Psoas muscle (tissue), 8 donors: Measurements from ENCODE around the gene TPI1. TPM values are rescaled to one million over a fixed set of nuclear protein-coding genes. Genes with fewer than 3 reads are reported as not detected.

Experiments
- ATAC-seq, 4 donors: fragments of 200-7000 bp; cut with Tn5 transposase; one replicate each; pipeline ENCODE4 v1.9.1; 2020; ENCODE audit warnings: moderate library complexity in 3 of 4, mild to moderate bottlenecking in 2 of 4
- DNase-seq, 2 donors: peaks; one replicate each; pipeline ENCODE4 v3.0.0-alpha.2; 2020
- H3K27ac ChIP-seq: fragments of 200-600 bp; one replicate; pipeline ENCODE4 v1.8.0; 2022
- H3K27me3 ChIP-seq, 3 donors: fragments of 200-600 bp in 1 of 3; one replicate each; pipeline versions ENCODE4 v1.6.1 to v1.8.0; 2013 to 2022; ENCODE audit warnings: low read length in 2 of 3, mild to moderate bottlenecking in 2 of 3, moderate library complexity in 1 of 3; ENCODE audit not compliant: insufficient read depth in 3 of 3
- H3K36me3 ChIP-seq, 2 donors: fragments of 200-600 bp in 1 of 2; one replicate each; pipeline versions ENCODE4 v1.6.1 to v1.8.0; 2013 to 2022; ENCODE audit warnings: low read depth in 1 of 2, mild to moderate bottlenecking in 1 of 2, moderate library complexity in 1 of 2; ENCODE audit not compliant: insufficient read depth in 1 of 2
- H3K4me1 ChIP-seq: fragments of 200-600 bp; one replicate; pipeline ENCODE4 v1.8.0; 2022
- H3K4me3 ChIP-seq: fragments of 200-600 bp; one replicate; pipeline ENCODE4 v1.8.0; 2022; ENCODE audit warnings: mild to moderate bottlenecking
- H3K9me3 ChIP-seq: fragments of 200-600 bp; one replicate; pipeline ENCODE4 v1.8.0; 2022
- WGBS, 3 donors: extraction: QIAGEN DNeasy Blood & Tissue Kit; methylation state at CpG; one replicate each; pipeline versions ENCODE4 v1.1.6 to v1.1.7; 2013; 5-methylcytosine and 5-hydroxymethylcytosine counted together
- intact Hi-C, 2 donors: fragments of 100-400 bp; cut with DNase I; formaldehyde crosslinking; loops; one replicate each; pipeline versions ENCODE4 v1.11.0 to v1.14.2; 2022
- polyA plus RNA-seq, 3 donors: library from polyadenylated mRNA; stranded (reverse); fragments of 200-250 nt; gene quantifications; one replicate each; pipeline ENCODE4 v1.2.3, GENCODE V29; 2013
- total RNA-seq, 4 donors: library from RNA; stranded (reverse); fragmentation: NEBNext Ultra II Directional in 2 of 4; extraction: Animal tissue kit (Norgen Biotek cat#: 25700) in 2 of 4; gene quantifications; one replicate each; pipeline versions ENCODE4 v1.2.1 to v1.2.4, GENCODE V29; 2021 to 2023
- TF ChIP-seq, protein P1 (sequence below): fragments of 200-600 bp; IDR thresholded peaks from one replicate; pipeline ENCODE4 v1.8.0; 2022; ENCODE audit warnings: antibody characterized with exemption
- donor health status: healthy with polysubstance abuse.
- donor health status: DM: no; HTN: no; CAD: no; lungs with moderate emphysema.
- donor health status: Bipolar disorder and iron deficiency.
- donor health status: healthy.
- donor health status: DM: yes; HTN: yes; CAD: no.
- donor health status: DM: no; HTN: no; CAD: no.
- donor health status: DM: no; HTN: no; CAD: no.
- donor health status: DM: yes; HTN: yes; CAD: no.

TPI1 gene
- total and polyA plus RNA-seq, 7 donors, result 537 to 952 (median 699) TPM

DNA sequence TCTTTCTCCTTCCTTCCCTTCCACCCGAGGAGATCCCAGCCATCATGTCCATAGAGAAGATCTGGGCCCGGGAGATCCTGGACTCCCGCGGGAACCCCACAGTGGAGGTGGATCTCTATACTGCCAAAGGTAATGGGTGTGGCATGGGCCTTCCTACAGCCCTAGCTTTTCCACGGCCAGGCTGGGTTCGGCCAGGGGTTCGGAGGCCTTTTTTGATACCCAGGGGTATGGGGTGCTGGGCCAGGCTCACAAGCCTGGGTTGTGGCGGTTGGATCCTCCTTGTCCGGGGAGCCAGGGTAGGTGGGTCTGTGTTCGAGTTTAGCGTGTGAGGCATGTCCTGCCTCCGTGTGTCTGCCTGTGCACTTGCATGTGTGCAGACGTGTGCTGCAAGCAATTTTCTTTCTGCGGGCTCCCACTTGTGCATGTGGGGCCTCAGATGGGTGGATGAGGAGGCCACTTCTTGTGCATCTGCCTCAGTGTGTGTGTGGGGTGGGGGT, 48.5 kb downstream of the TPI1 start:
- DNase-seq (no peak), ATAC-seq (no peak)
- WGBS, 3 donors, result 82 to 87% (median 83%) methylated on average over 14 of the region's 14 CpGs
- Histone ChIP-seq H3K4me1 (no peaks in the 10 kb centered on the region), H3K4me3 (no peak overlapping the region), H3K27me3 (peaks cover 0 to 20% (median 17%) of the 10 kb centered on the region in 3 donors), H3K36me3 (no peaks in the 10 kb centered on the region), H3K27ac (no peak overlapping the region), H3K9me3 (no peaks in the 10 kb centered on the region)
- intact Hi-C loops, result no loop called here
- TF ChIP-seq, protein P1, sequence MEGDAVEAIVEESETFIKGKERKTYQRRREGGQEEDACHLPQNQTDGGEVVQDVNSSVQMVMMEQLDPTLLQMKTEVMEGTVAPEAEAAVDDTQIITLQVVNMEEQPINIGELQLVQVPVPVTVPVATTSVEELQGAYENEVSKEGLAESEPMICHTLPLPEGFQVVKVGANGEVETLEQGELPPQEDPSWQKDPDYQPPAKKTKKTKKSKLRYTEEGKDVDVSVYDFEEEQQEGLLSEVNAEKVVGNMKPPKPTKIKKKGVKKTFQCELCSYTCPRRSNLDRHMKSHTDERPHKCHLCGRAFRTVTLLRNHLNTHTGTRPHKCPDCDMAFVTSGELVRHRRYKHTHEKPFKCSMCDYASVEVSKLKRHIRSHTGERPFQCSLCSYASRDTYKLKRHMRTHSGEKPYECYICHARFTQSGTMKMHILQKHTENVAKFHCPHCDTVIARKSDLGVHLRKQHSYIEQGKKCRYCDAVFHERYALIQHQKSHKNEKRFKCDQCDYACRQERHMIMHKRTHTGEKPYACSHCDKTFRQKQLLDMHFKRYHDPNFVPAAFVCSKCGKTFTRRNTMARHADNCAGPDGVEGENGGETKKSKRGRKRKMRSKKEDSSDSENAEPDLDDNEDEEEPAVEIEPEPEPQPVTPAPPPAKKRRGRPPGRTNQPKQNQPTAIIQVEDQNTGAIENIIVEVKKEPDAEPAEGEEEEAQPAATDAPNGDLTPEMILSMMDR, result no peak

DNA sequence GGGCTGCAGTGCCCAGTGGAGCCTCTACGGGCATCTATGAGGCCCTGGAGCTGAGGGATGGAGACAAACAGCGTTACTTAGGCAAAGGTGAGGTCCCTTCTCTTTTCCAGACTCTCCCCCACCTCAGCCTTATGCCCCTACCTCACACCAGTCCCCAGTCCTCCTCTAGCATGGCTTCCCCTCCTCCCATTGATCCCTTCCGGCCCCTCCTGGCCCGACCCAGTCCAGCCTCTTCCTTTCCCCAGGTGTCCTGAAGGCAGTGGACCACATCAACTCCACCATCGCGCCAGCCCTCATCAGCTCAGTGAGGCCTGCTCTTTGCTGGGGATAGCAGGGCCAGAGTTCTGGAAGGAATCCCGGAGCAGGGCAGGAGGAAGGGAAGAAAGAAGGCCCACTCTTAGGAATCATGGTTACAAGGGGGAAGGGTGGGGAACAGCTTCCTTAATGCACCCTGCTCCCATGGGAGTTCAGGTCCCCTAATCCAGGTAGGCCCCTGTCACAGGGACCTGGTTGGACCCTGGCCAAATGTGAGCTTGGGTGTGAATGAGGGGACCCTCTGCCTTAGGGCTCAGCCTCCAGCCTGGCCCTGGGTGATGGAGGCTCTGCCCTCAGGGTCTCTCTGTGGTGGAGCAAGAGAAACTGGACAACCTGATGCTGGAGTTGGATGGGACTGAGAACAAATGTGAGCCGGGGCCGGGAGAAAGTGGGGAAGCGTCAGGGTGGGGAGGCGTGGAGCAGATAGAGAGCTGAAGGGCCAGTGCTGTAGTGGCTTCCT, 49.3 kb downstream of the TPI1 start:
- no peaks in the 10 kb centered on the region for H3K36me3 ChIP-seq
- TF ChIP-seq, protein P1, result no peak
- intact Hi-C loops, result no loop called here
- H3K27ac ChIP-seq, result no peak overlapping the region
- 87 to 91% (median 90%) methylated on average over 11 of the region's 11 CpGs for WGBS, 3 donors
- no peaks in the 10 kb centered on the region for H3K9me3 ChIP-seq
- ATAC-seq, result no peak
- no peak overlapping the region for H3K4me3 ChIP-seq
- no peak for DNase-seq
- H3K27me3 ChIP-seq, result peaks cover 0 to 20% (median 17%) of the 10 kb centered on the region in 3 donors
- no peaks in the 10 kb centered on the region for H3K4me1 ChIP-seq

DNA sequence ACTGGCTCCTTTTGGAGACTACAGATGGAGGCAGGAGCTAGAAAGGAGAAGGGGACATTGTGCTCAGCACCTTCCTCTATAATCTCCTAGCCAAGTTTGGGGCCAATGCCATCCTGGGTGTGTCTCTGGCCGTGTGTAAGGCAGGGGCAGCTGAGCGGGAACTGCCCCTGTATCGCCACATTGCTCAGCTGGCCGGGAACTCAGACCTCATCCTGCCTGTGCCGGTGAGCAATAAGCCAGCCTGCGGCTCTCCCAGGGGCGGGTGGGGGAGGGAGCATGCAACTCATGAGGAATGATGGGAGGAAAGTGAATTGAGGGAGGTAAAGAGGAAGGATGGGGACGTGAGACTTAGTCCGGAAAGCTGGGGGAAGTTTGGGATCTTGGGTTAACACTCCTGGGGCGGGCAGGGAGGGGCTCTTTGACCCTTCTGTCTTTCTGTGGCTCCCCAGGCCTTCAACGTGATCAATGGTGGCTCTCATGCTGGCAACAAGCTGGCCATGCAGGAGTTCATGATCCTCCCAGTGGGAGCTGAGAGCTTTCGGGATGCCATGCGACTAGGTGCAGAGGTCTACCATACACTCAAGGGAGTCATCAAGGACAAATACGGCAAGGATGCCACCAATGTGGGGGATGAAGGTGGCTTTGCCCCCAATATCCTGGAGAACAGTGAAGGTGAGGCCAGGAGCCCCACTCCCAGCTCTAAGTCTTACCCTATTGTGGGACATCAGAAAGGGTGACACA, 50.3 kb downstream of the TPI1 start:
- Histone ChIP-seq H3K36me3 (no peaks in the 10 kb centered on the region), H3K4me3 (no peak overlapping the region), H3K4me1 (no peaks in the 10 kb centered on the region), H3K9me3 (no peaks in the 10 kb centered on the region), H3K27ac (no peak overlapping the region), H3K27me3 (peaks cover 0 to 19% (median 17%) of the 10 kb centered on the region in 3 donors)
- TF ChIP-seq, protein P1, result no peak
- WGBS, 3 donors, result 76 to 80% (median 79%) methylated on average over 13 to 14 of the region's 14 CpGs
- intact Hi-C loops, result no loop called here
- ATAC-seq, result no peak
- DNase-seq, result no peak

DNA sequence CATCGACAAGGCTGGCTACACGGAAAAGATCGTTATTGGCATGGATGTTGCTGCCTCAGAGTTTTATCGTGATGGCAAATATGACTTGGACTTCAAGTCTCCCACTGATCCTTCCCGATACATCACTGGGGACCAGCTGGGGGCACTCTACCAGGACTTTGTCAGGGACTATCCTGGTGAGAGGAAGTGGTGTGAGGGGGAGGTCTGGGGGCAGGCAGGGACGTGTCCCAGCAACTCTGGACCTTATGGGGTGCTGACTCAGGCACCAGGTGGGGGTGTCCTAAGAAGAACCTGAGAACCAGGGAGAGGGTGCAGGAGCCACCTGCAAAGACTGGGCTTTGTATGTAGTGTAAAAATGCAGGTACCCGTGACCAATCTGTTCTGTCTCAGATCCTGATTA, 52.3 kb downstream of the TPI1 start:
- ATAC-seq, result no peak
- intact Hi-C loops, result no loop called here
- Histone ChIP-seq H3K4me3 (no peak overlapping the region), H3K27ac (no peak overlapping the region), H3K36me3 (no peaks in the 10 kb centered on the region), H3K4me1 (peaks cover 8% of the 10 kb centered on the region), H3K9me3 (no peaks in the 10 kb centered on the region), H3K27me3 (peaks cover 0 to 16% (median 7%) of the 10 kb centered on the region in 3 donors)
- TF ChIP-seq, protein P1, result no peak
- 70 to 79% (median 78%) methylated on average over 7 of the region's 7 CpGs for WGBS, 3 donors
- DNase-seq, result no peak

Other genes with a start within 250 kb of the TPI1 start
- gene LPAR5, start 231.6 kb upstream of the TPI1 start, total RNA-seq, result under 1 TPM; 0.30 to 0.60 (median 0.39) TPM
- under 1 TPM; 0.04 to 0.20 (median 0.05) TPM for gene LPAR5, start 231.6 kb upstream of the TPI1 start, polyA plus RNA-seq
- under 1 TPM; 0.44 to 0.99 (median 0.86) TPM for gene ACRBP, start 220.1 kb upstream of the TPI1 start, total RNA-seq
- under 1 TPM in 2 of 3 donors, not detected in 1; 0.29 to 0.82 TPM for gene ACRBP, start 220.1 kb upstream of the TPI1 start, polyA plus RNA-seq
- 10 to 100 TPM; 12.7 to 29.6 (median 16.9) TPM for gene ING4, start 204.4 kb upstream of the TPI1 start, total RNA-seq
- 10 to 100 TPM; 20.7 to 35.6 (median 25.7) TPM for gene ING4, start 204.4 kb upstream of the TPI1 start, polyA plus RNA-seq
- gene ZNF384, start 178.2 kb upstream of the TPI1 start, total RNA-seq, result 10 to 100 TPM; 25.4 to 37.9 (median 27.9) TPM
- 10 to 100 TPM; 22.0 to 44.9 (median 23.8) TPM for gene ZNF384, start 178.2 kb upstream of the TPI1 start, polyA plus RNA-seq
- gene PIANP, start 166.7 kb upstream of the TPI1 start, total RNA-seq, result under 1 TPM in 3 of 4 donors, not detected in 1; 0.10 to 0.17 (median 0.15) TPM
- gene PIANP, start 166.7 kb upstream of the TPI1 start, polyA plus RNA-seq, result under 1 TPM in 2 of 3 donors, not detected in 1; 0.17 to 0.21 TPM
- gene COPS7A, start 143.5 kb upstream of the TPI1 start, total RNA-seq, result 10 to 100 TPM; 72.3 to 86.2 (median 77.1) TPM
- gene COPS7A, start 143.5 kb upstream of the TPI1 start, polyA plus RNA-seq, result 100 to 1,000 TPM in 2 of 3 donors, 10 to 100 TPM in 1; 79.2 to 157 (median 104) TPM
- 100 to 1,000 TPM; 104 to 188 (median 132) TPM for gene MLF2, start 114.4 kb upstream of the TPI1 start, total RNA-seq
- gene MLF2, start 114.4 kb upstream of the TPI1 start, polyA plus RNA-seq, result 100 to 1,000 TPM; 113 to 245 (median 176) TPM
- 100 to 1,000 TPM in 1 of 4 donors, 10 to 100 TPM in 3; 69.0 to 104 (median 77.1) TPM for gene PTMS, start 101.2 kb upstream of the TPI1 start, total RNA-seq
- 10 to 100 TPM; 65.4 to 93.7 (median 87.7) TPM for gene PTMS, start 101.2 kb upstream of the TPI1 start, polyA plus RNA-seq
- gene LAG3, start 95.0 kb upstream of the TPI1 start, total RNA-seq, result under 1 TPM in 2 of 4 donors, not detected in 2; 0.11 to 0.24 TPM
- gene LAG3, start 95.0 kb upstream of the TPI1 start, polyA plus RNA-seq, result under 1 TPM in 2 of 3 donors, not detected in 1; 0.05 to 0.06 TPM
- 1 to 10 TPM; 2.3 to 4.9 (median 4.0) TPM for gene CD4, start 78.0 kb upstream of the TPI1 start, total RNA-seq
- 1 to 10 TPM in 1 of 3 donors, under 1 TPM in 2; 0.47 to 1.5 (median 0.91) TPM for gene CD4, start 78.0 kb upstream of the TPI1 start, polyA plus RNA-seq
- gene GPR162, start 45.7 kb upstream of the TPI1 start, total RNA-seq, result 1 to 10 TPM in 3 of 4 donors, under 1 TPM in 1; 0.50 to 2.8 (median 1.2) TPM
- 1 to 10 TPM in 1 of 3 donors, under 1 TPM in 2; 0.60 to 1.8 (median 0.61) TPM for gene GPR162, start 45.7 kb upstream of the TPI1 start, polyA plus RNA-seq
- 1 to 10 TPM; 1.3 to 4.2 (median 3.2) TPM for gene P3H3, start 39.1 kb upstream of the TPI1 start, total RNA-seq
- 1 to 10 TPM in 2 of 3 donors, under 1 TPM in 1; 0.87 to 1.2 (median 1.1) TPM for gene P3H3, start 39.1 kb upstream of the TPI1 start, polyA plus RNA-seq
- gene GNB3, start 26.6 kb upstream of the TPI1 start, total RNA-seq, result under 1 TPM; 0.23 to 0.69 (median 0.33) TPM
- under 1 TPM; 0.13 to 0.60 (median 0.13) TPM for gene GNB3, start 26.6 kb upstream of the TPI1 start, polyA plus RNA-seq
- 1 to 10 TPM in 1 of 4 donors, under 1 TPM in 2, not detected in 1; 0.79 to 1.1 (median 0.92) TPM for gene CDCA3, start 16.2 kb upstream of the TPI1 start, total RNA-seq
- 1 to 10 TPM in 1 of 3 donors, under 1 TPM in 2; 0.21 to 3.3 (median 0.56) TPM for gene CDCA3, start 16.2 kb upstream of the TPI1 start, polyA plus RNA-seq
- 100 to 1,000 TPM in 3 of 4 donors, 10 to 100 TPM in 1; 98.1 to 127 (median 112) TPM for gene USP5, start 15.4 kb upstream of the TPI1 start, total RNA-seq
- 10 to 100 TPM; 43.1 to 85.1 (median 49.5) TPM for gene USP5, start 15.4 kb upstream of the TPI1 start, polyA plus RNA-seq
- 1 to 10 TPM; 2.4 to 4.5 (median 3.2) TPM for gene SPSB2, start 5.8 kb downstream of the TPI1 start, total RNA-seq
- 10 to 100 TPM in 1 of 3 donors, 1 to 10 TPM in 2; 4.3 to 10.2 (median 6.7) TPM for gene SPSB2, start 5.8 kb downstream of the TPI1 start, polyA plus RNA-seq
- gene LRRC23, start 37.3 kb downstream of the TPI1 start, total RNA-seq, result 10 to 100 TPM; 10.2 to 14.9 (median 12.5) TPM
- gene LRRC23, start 37.3 kb downstream of the TPI1 start, polyA plus RNA-seq, result 10 to 100 TPM in 2 of 3 donors, 1 to 10 TPM in 1; 9.5 to 29.0 (median 14.3) TPM
- 1 to 10 TPM; 2.0 to 4.6 (median 2.3) TPM for gene ENO2, start 47.0 kb downstream of the TPI1 start, total RNA-seq
- gene ENO2, start 47.0 kb downstream of the TPI1 start, polyA plus RNA-seq, result 1 to 10 TPM; 1.4 to 2.0 (median 1.8) TPM
- 10 to 100 TPM; 43.3 to 55.8 (median 50.9) TPM for gene ATN1, start 60.4 kb downstream of the TPI1 start, total RNA-seq
- 10 to 100 TPM; 24.9 to 46.0 (median 33.7) TPM for gene ATN1, start 60.4 kb downstream of the TPI1 start, polyA plus RNA-seq
- not detected for gene RNU7-1, start 76.3 kb downstream of the TPI1 start, total RNA-seq
- not detected for gene RNU7-1, start 76.3 kb downstream of the TPI1 start, polyA plus RNA-seq
- 100 to 1,000 TPM in 2 of 4 donors, 10 to 100 TPM in 2; 80.4 to 110 (median 95.6) TPM for gene C12orf57, start 76.5 kb downstream of the TPI1 start, total RNA-seq
- gene C12orf57, start 76.5 kb downstream of the TPI1 start, polyA plus RNA-seq, result 100 to 1,000 TPM; 223 to 269 (median 247) TPM
- gene PTPN6, start 83.8 kb downstream of the TPI1 start, total RNA-seq, result 1 to 10 TPM; 3.6 to 7.6 (median 4.6) TPM
- 1 to 10 TPM; 1.3 to 2.6 (median 2.1) TPM for gene PTPN6, start 83.8 kb downstream of the TPI1 start, polyA plus RNA-seq
- gene PHB2, start 103.1 kb downstream of the TPI1 start, total RNA-seq, result 100 to 1,000 TPM; 137 to 278 (median 180) TPM
- 100 to 1,000 TPM; 176 to 381 (median 208) TPM for gene PHB2, start 103.1 kb downstream of the TPI1 start, polyA plus RNA-seq
- 10 to 100 TPM; 30.1 to 59.4 (median 44.8) TPM for gene EMG1, start 103.4 kb downstream of the TPI1 start, total RNA-seq
- 10 to 100 TPM; 26.6 to 66.5 (median 50.4) TPM for gene EMG1, start 103.4 kb downstream of the TPI1 start, polyA plus RNA-seq
- gene LPCAT3, start 150.9 kb downstream of the TPI1 start, total RNA-seq, result 10 to 100 TPM; 24.0 to 56.5 (median 41.6) TPM
- gene LPCAT3, start 150.9 kb downstream of the TPI1 start, polyA plus RNA-seq, result 10 to 100 TPM; 13.9 to 26.2 (median 17.4) TPM
- 10 to 100 TPM; 49.0 to 98.5 (median 75.6) TPM for gene C1S, start 193.2 kb downstream of the TPI1 start, total RNA-seq
- 10 to 100 TPM; 35.9 to 44.4 (median 38.2) TPM for gene C1S, start 193.2 kb downstream of the TPI1 start, polyA plus RNA-seq
- 10 to 100 TPM; 63.2 to 70.9 (median 68.1) TPM for gene C1R, start 224.9 kb downstream of the TPI1 start, total RNA-seq
- gene C1R, start 224.9 kb downstream of the TPI1 start, polyA plus RNA-seq, result 10 to 100 TPM; 32.4 to 58.4 (median 44.5) TPM
- 10 to 100 TPM; 14.6 to 17.0 (median 15.5) TPM for gene C1RL, start 241.7 kb downstream of the TPI1 start, total RNA-seq
- gene C1RL, start 241.7 kb downstream of the TPI1 start, polyA plus RNA-seq, result 1 to 10 TPM; 2.7 to 6.2 (median 5.1) TPM